Measurements from ENCODE around the gene GP1BB. TPM values are rescaled to one million over a fixed set of nuclear protein-coding genes. Genes with fewer than 3 reads are reported as not detected.

Gene GP1BB
- total and polyA plus RNA-seq, 10 of the 15 experiments (the other 5 are each of a cell fraction or from before 2014, with no cell fraction given): 0.05 to 0.28 (median 0.28) TPM; not detected in 7

DNA sequence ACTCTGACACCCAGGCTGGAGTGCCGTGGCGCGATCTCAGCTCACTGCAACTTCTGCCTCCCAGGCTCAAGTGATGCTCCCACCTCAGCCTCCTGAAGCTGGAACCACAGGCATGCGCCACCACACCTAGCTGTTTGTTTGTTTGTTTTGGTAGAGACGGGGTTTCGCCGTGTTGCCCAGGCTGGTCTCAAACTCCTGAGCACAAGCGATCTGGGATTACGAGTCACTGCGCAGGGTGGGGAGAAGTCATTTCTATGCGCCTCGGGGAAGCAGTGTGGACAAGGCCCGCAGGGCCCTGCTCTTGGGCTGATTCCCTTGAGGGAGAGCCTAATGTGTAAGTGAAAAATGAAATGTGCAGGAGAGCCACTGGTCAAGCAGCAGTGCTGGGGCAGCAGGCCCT is 28.6 kb upstream of the GP1BB start:
- no peaks in the 10 kb centered on the region for H3K36me3 ChIP-seq (ENCODE audit: control insufficient read depth in 2 of 2, insufficient read depth in 2 of 2, low read length in 1 of 2)
- in situ Hi-C loops (cut with MboI): no loop called here
- DNase-seq (ENCODE audit: low read depth, low spot score): no peak
- no peaks in the 10 kb centered on the region for H3K79me2 ChIP-seq (ENCODE audit: control insufficient read depth, insufficient read depth, low read length)
- 60% methylated on average over 10 of the region's 13 CpGs for WGBS (ENCODE audit: insufficient coverage, insufficient replicate concordance, low lambda C conversion rate, missing lambda C conversion rate)
- H2AFZ ChIP-seq (ENCODE audit: control insufficient read depth, low read depth, low read length): no peak overlapping the region
- no peaks in the 10 kb centered on the region for H3K4me1 ChIP-seq (ENCODE audit: control insufficient read depth, insufficient read depth, low read length)
- no peaks in the 10 kb centered on the region; a peak in 1 of 4 replicates for H3K27me3 ChIP-seq (replicated peaks in 1 of 2; ENCODE audit: control insufficient read depth in 2 of 2, insufficient read depth in 2 of 2, low read length in 1 of 2)
- H3K9me3 ChIP-seq (replicated peaks; ENCODE audit: control insufficient read depth, insufficient read depth, low read length): no peaks in the 10 kb centered on the region
- POLR2A ChIA-PET: no interaction called here
- RAD21 ChIA-PET (ENCODE audit: unreplicated experiment): no interaction called here
- ATAC-seq: no peak
- intact Hi-C loops (cut with micrococcal nuclease; ENCODE audit: unreplicated experiment): no loop called here
- no TSS peak for BruUV-seq (replicated peaks)
- H3K27ac ChIP-seq (ENCODE audit: control insufficient read depth, insufficient read depth): no peak overlapping the region
- no peak overlapping the region for H3K4me2 ChIP-seq (ENCODE audit: control insufficient read depth, insufficient read depth)
- CTCF ChIA-PET: no interaction called here
- FAIRE-seq: no peak
- no peak overlapping the region for H3K9ac ChIP-seq (ENCODE audit: control insufficient read depth, insufficient read depth, low read length)
- H4K20me1 ChIP-seq (ENCODE audit: control insufficient read depth, insufficient read depth): no peaks in the 10 kb centered on the region
- H3K4me3 ChIP-seq: no peak overlapping the region
- SMC1A ChIA-PET (ENCODE audit: uncharacterized antibody, unreplicated experiment): no interaction called here
- TF ChIP-seq PKNOX1 (IDR thresholded peaks at IDR 0.05) (no peak), RBBP5 (conservative IDR thresholded peaks at IDR 0.05) (no peak), EP300 (IDR thresholded peaks at IDR 0.05; ENCODE audit: borderline replicate concordance in 1 of 2, control insufficient read depth in 1 of 2, low read depth in 2 of 2, low read length in 2 of 2) (no peak), RAD21 (IDR thresholded peaks at IDR 0.05; ENCODE audit: insufficient read depth, low read depth, low read length) (no peak), ELK1 (IDR thresholded peaks at IDR 0.05; ENCODE audit: low read depth, low read length) (no peak), SIN3A (IDR thresholded peaks at IDR 0.05; ENCODE audit: low read depth, low read length) (no peak), EED (IDR thresholded peaks at IDR 0.05; ENCODE audit: low read depth) (no peak), TCF3 (IDR thresholded peaks at IDR 0.05; ENCODE audit: borderline replicate concordance, insufficient read depth, low read depth, low read length) (no peak), MEF2B (IDR thresholded peaks at IDR 0.05; ENCODE audit: partially characterized antibody, poor library complexity, severe bottlenecking) (no peak)
- TF ChIP-seq, protein P1, sequence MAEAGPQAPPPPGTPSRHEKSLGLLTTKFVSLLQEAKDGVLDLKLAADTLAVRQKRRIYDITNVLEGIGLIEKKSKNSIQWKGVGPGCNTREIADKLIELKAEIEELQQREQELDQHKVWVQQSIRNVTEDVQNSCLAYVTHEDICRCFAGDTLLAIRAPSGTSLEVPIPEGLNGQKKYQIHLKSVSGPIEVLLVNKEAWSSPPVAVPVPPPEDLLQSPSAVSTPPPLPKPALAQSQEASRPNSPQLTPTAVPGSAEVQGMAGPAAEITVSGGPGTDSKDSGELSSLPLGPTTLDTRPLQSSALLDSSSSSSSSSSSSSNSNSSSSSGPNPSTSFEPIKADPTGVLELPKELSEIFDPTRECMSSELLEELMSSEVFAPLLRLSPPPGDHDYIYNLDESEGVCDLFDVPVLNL (IDR thresholded peaks at IDR 0.05; ENCODE audit: low read depth, low read length): no peak
- TF ChIP-seq, protein P2, sequence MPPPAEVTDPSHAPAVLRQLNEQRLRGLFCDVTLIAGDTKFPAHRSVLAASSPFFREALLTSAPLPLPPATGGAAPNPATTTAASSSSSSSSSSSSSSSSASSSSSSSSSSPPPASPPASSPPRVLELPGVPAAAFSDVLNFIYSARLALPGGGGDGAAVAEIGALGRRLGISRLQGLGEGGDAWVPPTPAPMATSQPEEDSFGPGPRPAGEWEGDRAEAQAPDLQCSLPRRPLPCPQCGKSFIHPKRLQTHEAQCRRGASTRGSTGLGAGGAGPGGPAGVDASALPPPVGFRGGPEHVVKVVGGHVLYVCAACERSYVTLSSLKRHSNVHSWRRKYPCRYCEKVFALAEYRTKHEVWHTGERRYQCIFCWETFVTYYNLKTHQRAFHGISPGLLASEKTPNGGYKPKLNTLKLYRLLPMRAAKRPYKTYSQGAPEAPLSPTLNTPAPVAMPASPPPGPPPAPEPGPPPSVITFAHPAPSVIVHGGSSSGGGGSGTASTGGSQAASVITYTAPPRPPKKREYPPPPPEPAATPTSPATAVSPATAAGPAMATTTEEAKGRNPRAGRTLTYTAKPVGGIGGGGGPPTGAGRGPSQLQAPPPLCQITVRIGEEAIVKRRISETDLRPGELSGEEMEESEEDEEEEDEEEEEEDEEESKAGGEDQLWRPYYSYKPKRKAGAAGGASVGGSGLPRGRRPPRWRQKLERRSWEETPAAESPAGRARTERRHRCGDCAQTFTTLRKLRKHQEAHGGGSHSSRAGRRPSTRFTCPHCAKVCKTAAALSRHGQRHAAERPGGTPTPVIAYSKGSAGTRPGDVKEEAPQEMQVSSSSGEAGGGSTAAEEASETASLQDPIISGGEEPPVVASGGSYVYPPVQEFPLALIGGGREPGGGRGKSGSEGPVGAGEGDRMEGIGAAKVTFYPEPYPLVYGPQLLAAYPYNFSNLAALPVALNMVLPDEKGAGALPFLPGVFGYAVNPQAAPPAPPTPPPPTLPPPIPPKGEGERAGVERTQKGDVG (CRISPR knock-in tag; IDR thresholded peaks at IDR 0.05): no peak
- TF ChIP-seq, protein P3, sequence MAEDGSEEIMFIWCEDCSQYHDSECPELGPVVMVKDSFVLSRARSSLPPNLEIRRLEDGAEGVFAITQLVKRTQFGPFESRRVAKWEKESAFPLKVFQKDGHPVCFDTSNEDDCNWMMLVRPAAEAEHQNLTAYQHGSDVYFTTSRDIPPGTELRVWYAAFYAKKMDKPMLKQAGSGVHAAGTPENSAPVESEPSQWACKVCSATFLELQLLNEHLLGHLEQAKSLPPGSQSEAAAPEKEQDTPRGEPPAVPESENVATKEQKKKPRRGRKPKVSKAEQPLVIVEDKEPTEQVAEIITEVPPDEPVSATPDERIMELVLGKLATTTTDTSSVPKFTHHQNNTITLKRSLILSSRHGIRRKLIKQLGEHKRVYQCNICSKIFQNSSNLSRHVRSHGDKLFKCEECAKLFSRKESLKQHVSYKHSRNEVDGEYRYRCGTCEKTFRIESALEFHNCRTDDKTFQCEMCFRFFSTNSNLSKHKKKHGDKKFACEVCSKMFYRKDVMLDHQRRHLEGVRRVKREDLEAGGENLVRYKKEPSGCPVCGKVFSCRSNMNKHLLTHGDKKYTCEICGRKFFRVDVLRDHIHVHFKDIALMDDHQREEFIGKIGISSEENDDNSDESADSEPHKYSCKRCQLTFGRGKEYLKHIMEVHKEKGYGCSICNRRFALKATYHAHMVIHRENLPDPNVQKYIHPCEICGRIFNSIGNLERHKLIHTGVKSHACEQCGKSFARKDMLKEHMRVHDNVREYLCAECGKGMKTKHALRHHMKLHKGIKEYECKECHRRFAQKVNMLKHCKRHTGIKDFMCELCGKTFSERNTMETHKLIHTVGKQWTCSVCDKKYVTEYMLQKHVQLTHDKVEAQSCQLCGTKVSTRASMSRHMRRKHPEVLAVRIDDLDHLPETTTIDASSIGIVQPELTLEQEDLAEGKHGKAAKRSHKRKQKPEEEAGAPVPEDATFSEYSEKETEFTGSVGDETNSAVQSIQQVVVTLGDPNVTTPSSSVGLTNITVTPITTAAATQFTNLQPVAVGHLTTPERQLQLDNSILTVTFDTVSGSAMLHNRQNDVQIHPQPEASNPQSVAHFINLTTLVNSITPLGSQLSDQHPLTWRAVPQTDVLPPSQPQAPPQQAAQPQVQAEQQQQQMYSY (CRISPR knock-in tag; IDR thresholded peaks at IDR 0.05): no peak
